ENCODE measurements around the gene CRYBB2.
"Not testable (repeated sequence)": the region's sequence is repeated elsewhere in the genome, so short reads cannot be mapped to it uniquely, and the experiment has no call there.

- not testable (repeated sequence) for TF ChIP-seq CTCF (conservative IDR thresholded peaks at IDR 0.05; ENCODE audit: low read depth, low read length); EZH2 (IDR thresholded peaks at IDR 0.05; ENCODE audit: borderline replicate concordance, low read depth, low read length, poor library complexity, severe bottlenecking)
Observed at GRCh38 chr22:25178869-25179631, 40.4 kb upstream of the CRYBB2 start.

All from A673 (cell line).